ENCODE data around the gene MOAP1.
A peak's percentile ranks its signal among the peaks of the same experiment; 100 is the strongest.

Gene MOAP1

GRCh38 chr14:93228550-93228949 is 43.9 kb upstream of the MOAP1 start:
- no peak overlapping the region for H3K4me3 ChIP-seq (ENCODE audit: low read depth, low read length)
- H3K9me3 ChIP-seq, result no peaks in the 10 kb centered on the region
- H3K4me1 ChIP-seq, result no peaks in the 10 kb centered on the region
- H3K27me3 ChIP-seq, result no peaks in the 10 kb centered on the region
- DNase-seq, result no peak
- TF ChIP-seq CTCF (IDR thresholded peaks at IDR 0.05; ENCODE audit: low read depth, low read length), result no peak
- peaks cover 31% of the 10 kb centered on the region for H3K36me3 ChIP-seq

DNA sequence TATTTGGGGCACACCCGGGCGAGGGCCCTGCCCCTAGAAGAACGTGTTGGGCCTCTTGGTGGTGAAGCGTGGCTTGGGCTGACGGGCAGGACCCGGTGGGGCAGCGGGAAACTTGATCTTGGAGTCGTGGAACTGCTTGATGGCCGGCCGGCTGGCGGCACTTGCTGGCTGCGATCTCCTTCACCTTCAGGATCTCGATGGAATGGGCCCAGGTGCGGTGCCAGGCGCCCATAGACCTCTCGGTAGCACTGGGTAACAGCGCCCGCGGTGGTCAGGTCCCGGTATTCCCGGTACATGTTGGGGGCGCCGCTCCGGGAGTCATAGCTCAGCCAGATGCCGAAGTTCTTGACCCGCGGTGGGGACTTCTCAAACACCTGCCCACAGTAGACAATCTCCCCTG is 38.9 kb upstream of the MOAP1 start:
- Histone ChIP-seq H3K4me1 (no peaks in the 10 kb centered on the region), H3K4me3 (ENCODE audit: low read depth, low read length) (no peak overlapping the region), H3K36me3 (peaks cover 62% of the 10 kb centered on the region), H3K27me3 (no peaks in the 10 kb centered on the region), H3K9me3 (no peaks in the 10 kb centered on the region)
- DNase-seq, result no peak
- TF ChIP-seq CTCF (IDR thresholded peaks at IDR 0.05; ENCODE audit: low read depth, low read length), result no peak

DNA sequence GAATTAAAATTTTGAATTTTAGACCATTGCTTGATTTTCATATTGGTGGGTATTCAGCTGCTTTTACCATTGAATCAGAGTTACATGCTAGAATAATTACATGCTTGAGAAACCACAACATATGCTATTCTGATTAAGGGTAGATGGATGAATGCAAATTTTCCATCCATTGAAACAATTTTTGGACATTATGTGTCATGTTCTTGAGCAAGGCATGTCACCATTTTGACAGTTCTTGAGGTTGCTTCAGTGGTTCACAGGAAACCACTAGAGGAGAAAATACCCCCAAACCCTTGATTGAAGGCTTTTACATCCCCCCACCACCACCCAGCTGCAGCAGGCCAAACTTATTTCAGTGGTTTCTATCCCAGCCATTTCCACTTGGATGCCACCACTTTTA is 35.8 kb upstream of the MOAP1 start:
- Histone ChIP-seq H3K36me3 (peaks cover 58% of the 10 kb centered on the region), H3K27me3 (no peaks in the 10 kb centered on the region)

DNA sequence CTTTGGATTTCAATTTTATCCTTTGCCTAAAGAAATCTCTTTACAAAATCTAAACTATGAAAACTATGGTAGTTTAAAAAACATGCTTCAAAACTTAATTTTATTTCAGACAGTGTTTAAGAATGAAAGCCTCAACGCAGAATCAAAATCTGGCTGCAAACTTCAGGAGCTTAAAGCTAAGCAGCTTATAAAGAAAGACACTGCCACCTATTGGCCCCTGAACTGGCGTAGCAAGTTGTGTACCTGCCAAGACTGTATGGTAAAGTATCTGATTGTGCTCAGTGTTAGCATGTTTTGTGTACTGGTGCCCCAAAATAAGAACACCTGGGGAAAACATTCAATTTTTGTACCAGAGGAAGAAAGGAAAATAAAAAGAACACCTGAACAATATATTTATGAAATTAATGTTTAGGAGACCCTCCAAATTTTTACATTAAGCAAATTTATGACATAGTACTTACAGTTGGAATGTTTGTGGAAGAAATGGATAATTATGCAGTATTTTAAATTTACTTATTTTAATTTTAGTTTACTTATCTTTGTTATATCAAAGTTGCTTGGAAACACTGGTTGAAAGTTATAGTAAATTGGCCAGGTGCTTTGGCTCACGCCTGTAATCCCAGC is 34.5 kb upstream of the MOAP1 start:
- H3K4me1 ChIP-seq, result no peaks in the 10 kb centered on the region
- H3K4me3 ChIP-seq (ENCODE audit: low read depth, low read length), result no peak overlapping the region
- TF ChIP-seq CTCF (IDR thresholded peaks at IDR 0.05; ENCODE audit: low read depth, low read length), result peak; percentile 86
- no peaks in the 10 kb centered on the region for H3K9me3 ChIP-seq
- H3K27me3 ChIP-seq, result no peaks in the 10 kb centered on the region
- DNase-seq, result peak; percentile 65
- H3K36me3 ChIP-seq, result peaks cover 62% of the 10 kb centered on the region

More for the DNA sequence above, 35.8 kb upstream of the MOAP1 start:
- H3K9me3 ChIP-seq, result no peaks in the 10 kb centered on the region
- TF ChIP-seq CTCF (IDR thresholded peaks at IDR 0.05; ENCODE audit: low read depth, low read length), result no peak
- no peak overlapping the region for H3K4me3 ChIP-seq (ENCODE audit: low read depth, low read length)
- H3K4me1 ChIP-seq, result no peaks in the 10 kb centered on the region
- no peak for DNase-seq

DNA sequence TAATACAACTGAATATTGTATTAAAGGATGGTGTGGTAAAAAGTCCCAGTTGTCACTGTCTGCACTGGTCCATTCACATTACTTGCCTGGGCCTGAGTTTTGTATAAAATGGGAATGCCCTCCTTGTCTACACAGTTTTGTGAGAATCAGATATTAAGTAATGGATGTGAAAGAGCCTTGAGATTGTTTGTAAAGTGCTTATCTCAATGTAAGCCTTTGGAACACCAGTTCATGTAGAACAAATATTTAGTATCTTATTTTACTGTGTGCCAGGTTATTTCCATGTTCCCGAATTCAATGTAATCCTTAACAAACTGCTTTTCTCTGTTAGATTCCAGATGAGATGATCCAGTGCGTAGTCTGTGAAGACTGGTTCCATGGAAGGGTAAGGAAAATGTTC is 29.9 kb upstream of the MOAP1 start:
- Histone ChIP-seq H3K9me3 (no peaks in the 10 kb centered on the region), H3K36me3 (peaks cover 53% of the 10 kb centered on the region), H3K4me1 (no peaks in the 10 kb centered on the region), H3K27me3 (no peaks in the 10 kb centered on the region), H3K4me3 (ENCODE audit: low read depth, low read length) (no peak overlapping the region)
- DNase-seq, result no peak
- no peak for TF ChIP-seq CTCF (IDR thresholded peaks at IDR 0.05; ENCODE audit: low read depth, low read length)

- Histone ChIP-seq H3K36me3 (peaks cover 51% of the 10 kb centered on the region), H3K4me1 (no peaks in the 10 kb centered on the region), H3K9me3 (no peaks in the 10 kb centered on the region), H3K27me3 (no peaks in the 10 kb centered on the region), H3K4me3 (ENCODE audit: low read depth, low read length) (no peak overlapping the region)
- no peak for DNase-seq
- TF ChIP-seq CTCF (IDR thresholded peaks at IDR 0.05; ENCODE audit: low read depth, low read length), result no peak
Measured at GRCh38 chr14:93212432-93212831, 27.7 kb upstream of the MOAP1 start.

All from BE2C (cell line).